ENCODE data around the gene TTYH1.
"Not testable (repeated sequence)": the region's sequence is repeated elsewhere in the genome, so short reads cannot be mapped to it uniquely, and the experiment has no call there.

Gene TTYH1

GRCh38 chr19:54415208-54415900, at the start of gene TTYH1:
Gene TTYH1 (plus strand): TSS chr19:54415464. CDS start chr19:54415553, 89 bp downstream.
- DNase-seq (peak; percentile 75), ATAC-seq (no peak)

GRCh38 chr19:54365798-54366197, 49.5 kb upstream of the TTYH1 start:
- not testable (repeated sequence) for DNase-seq, ATAC-seq

GRCh38 chr19:54366811-54367210, 48.5 kb upstream of the TTYH1 start:
- ATAC-seq (no peak), DNase-seq (no peak)

- no peak for DNase-seq
- ATAC-seq: no peak
These were observed 46.1 kb upstream of the TTYH1 start for GRCh38 chr19:54369082-54369687.

- DNase-seq: not testable (repeated sequence)
- peak; percentile 8 for ATAC-seq
These were observed 45.4 kb upstream of the TTYH1 start for GRCh38 chr19:54369688-54370433.

- ATAC-seq: peak; percentile 81
- DNase-seq: peak; percentile 59
These were observed 44.8 kb upstream of the TTYH1 start for GRCh38 chr19:54370434-54370796.

- ATAC-seq, DNase-seq: not testable (repeated sequence)
These were observed 43.8 kb upstream of the TTYH1 start for GRCh38 chr19:54371453-54371852.

- DNase-seq (no peak), ATAC-seq (no peak)
These were observed 41.3 kb upstream of the TTYH1 start for GRCh38 chr19:54373781-54374631.

GRCh38 chr19:54375181-54375938, 39.9 kb upstream of the TTYH1 start:
- peak; percentile 10 for ATAC-seq
- not testable (repeated sequence) for DNase-seq

- DNase-seq (no peak), ATAC-seq (no peak)
These were observed 38.5 kb upstream of the TTYH1 start for GRCh38 chr19:54376610-54377285.

- DNase-seq (no peak), ATAC-seq (no peak)
These were observed 36.0 kb upstream of the TTYH1 start for GRCh38 chr19:54379187-54379678.

GRCh38 chr19:54380897-54381296, 34.4 kb upstream of the TTYH1 start:
- no peak for ATAC-seq
- no peak for DNase-seq

- not testable (repeated sequence) for ATAC-seq, DNase-seq
These were observed 33.2 kb upstream of the TTYH1 start for GRCh38 chr19:54382041-54382440.

- ATAC-seq: no peak
- DNase-seq: no peak
These were observed 31.9 kb upstream of the TTYH1 start for GRCh38 chr19:54383330-54383729.

GRCh38 chr19:54387991-54388801, 27.1 kb upstream of the TTYH1 start:
- peak; percentile 37 for DNase-seq
- ATAC-seq: peak; percentile 60

GRCh38 chr19:54388802-54389139, 26.5 kb upstream of the TTYH1 start:
- DNase-seq (no peak), ATAC-seq (peak; percentile 57)

- ATAC-seq (no peak), DNase-seq (no peak)
These were observed 25.7 kb upstream of the TTYH1 start for GRCh38 chr19:54389553-54389952.

- ATAC-seq (no peak), DNase-seq (peak; percentile 76)
These were observed 24.2 kb upstream of the TTYH1 start for GRCh38 chr19:54390942-54391577.

- DNase-seq (no peak), ATAC-seq (no peak)
These were observed 23.6 kb upstream of the TTYH1 start for GRCh38 chr19:54391589-54392061.
